Measurements from ENCODE around the gene APBA1. TPM values are rescaled to one million over a fixed set of nuclear protein-coding genes. Genes with fewer than 3 reads are reported as not detected.

APBA1 gene
- total RNA-seq, 1 experiment from 2014 or later, result 1.8 TPM

DNA sequence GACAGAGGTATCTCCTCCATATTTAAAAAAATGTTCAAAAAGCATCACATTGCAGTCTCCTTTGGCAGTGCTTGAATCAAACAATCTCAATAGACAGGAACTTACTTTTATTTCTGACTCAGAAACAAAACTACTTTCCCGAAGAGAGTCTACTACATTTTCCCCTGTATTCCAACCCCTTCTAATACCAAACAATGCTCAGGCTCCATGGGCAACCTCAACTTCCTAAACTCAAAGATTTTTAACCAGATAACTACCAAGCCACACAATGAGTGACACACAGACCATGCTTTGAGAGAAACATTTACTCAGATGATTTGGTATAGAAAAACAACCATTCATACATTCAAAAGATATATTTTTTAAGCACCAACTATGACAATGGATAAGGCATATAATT, 70.5 kb downstream of the APBA1 start:
- Histone ChIP-seq H3K9me3 (ENCODE audit: control insufficient read depth, low read depth, low read length) (no peaks in the 10 kb centered on the region), H2BK20ac (ENCODE audit: low read depth, low read length, poor library complexity, severe bottlenecking) (no peak overlapping the region), H3K56ac (ENCODE audit: insufficient read length, low read depth, low read length) (no peak overlapping the region), H4K91ac (ENCODE audit: insufficient read length, low read depth, low read length) (no peak overlapping the region), H2AFZ (ENCODE audit: low read length) (no peak overlapping the region), H3K4me2 (ENCODE audit: insufficient read depth, insufficient read length, low read length) (no peak overlapping the region), H4K5ac (ENCODE audit: insufficient read length, low read depth, low read length) (no peak overlapping the region), H3K4me1 (ENCODE audit: insufficient read depth, low read length) (no peaks in the 10 kb centered on the region), H2AK5ac (ENCODE audit: insufficient read length, low read length) (no peak overlapping the region), H3K18ac (ENCODE audit: insufficient read length, low read depth, low read length) (no peak overlapping the region), H3K27me3 (ENCODE audit: insufficient read depth, low read length) (no peaks in the 10 kb centered on the region), H3K23me2 (ENCODE audit: insufficient read length, low read depth, low read length, poor library complexity, severe bottlenecking) (no peaks in the 10 kb centered on the region), H4K20me1 (ENCODE audit: control insufficient read depth, insufficient read depth, insufficient read length) (no peaks in the 10 kb centered on the region), H3K27ac (ENCODE audit: insufficient read length, low read depth, low read length) (no peak overlapping the region), H2BK12ac (ENCODE audit: insufficient read length, low read depth, low read length) (no peak overlapping the region), H3T11ph (ENCODE audit: low read length) (no peak overlapping the region), H3K9ac (ENCODE audit: extremely low read depth, insufficient read length, low read length) (no peak overlapping the region), H2BK15ac (ENCODE audit: low read depth, low read length) (no peak overlapping the region), H2BK120ac (ENCODE audit: low read depth, low read length, poor library complexity, severe bottlenecking) (no peak overlapping the region), H2BK5ac (ENCODE audit: insufficient read length, low read length) (no peak overlapping the region), H4K8ac (replicated peaks; ENCODE audit: insufficient read length, low read depth, low read length) (no peak overlapping the region), H3K14ac (ENCODE audit: insufficient read depth, low read length) (no peak overlapping the region), H3K23ac (ENCODE audit: insufficient read length, low read depth, low read length) (no peak overlapping the region), H3K79me2 (ENCODE audit: insufficient read depth, low read length) (no peaks in the 10 kb centered on the region), H3K4ac (ENCODE audit: low read depth, low read length) (no peak overlapping the region), H3K79me1 (ENCODE audit: insufficient read depth, low read depth, low read length, poor library complexity, severe bottlenecking) (no peaks in the 10 kb centered on the region)
- no peak for DNase-seq
- H3K36me3 Mint-ChIP-seq (ENCODE audit: insufficient read depth in 1 of 3, low read depth in 3 of 3), result no peaks in the 10 kb centered on the region
- H3K27ac Mint-ChIP-seq, result no peak overlapping the region
- TF ChIP-seq, protein P1, sequence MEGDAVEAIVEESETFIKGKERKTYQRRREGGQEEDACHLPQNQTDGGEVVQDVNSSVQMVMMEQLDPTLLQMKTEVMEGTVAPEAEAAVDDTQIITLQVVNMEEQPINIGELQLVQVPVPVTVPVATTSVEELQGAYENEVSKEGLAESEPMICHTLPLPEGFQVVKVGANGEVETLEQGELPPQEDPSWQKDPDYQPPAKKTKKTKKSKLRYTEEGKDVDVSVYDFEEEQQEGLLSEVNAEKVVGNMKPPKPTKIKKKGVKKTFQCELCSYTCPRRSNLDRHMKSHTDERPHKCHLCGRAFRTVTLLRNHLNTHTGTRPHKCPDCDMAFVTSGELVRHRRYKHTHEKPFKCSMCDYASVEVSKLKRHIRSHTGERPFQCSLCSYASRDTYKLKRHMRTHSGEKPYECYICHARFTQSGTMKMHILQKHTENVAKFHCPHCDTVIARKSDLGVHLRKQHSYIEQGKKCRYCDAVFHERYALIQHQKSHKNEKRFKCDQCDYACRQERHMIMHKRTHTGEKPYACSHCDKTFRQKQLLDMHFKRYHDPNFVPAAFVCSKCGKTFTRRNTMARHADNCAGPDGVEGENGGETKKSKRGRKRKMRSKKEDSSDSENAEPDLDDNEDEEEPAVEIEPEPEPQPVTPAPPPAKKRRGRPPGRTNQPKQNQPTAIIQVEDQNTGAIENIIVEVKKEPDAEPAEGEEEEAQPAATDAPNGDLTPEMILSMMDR (conservative IDR thresholded peaks at IDR 0.05), result no peak
- WGBS (ENCODE audit: extremely low coverage, insufficient read length, low lambda C conversion rate), result no CpG with 5 or more reads among the region's 1 CpG
- no peaks in the 10 kb centered on the region for H3K4me1 Mint-ChIP-seq
- no peaks in the 10 kb centered on the region for H3K9me3 Mint-ChIP-seq
- H3K27me3 Mint-ChIP-seq (ENCODE audit: low read depth), result no peaks in the 10 kb centered on the region
- no peak overlapping the region for H3K4me3 Mint-ChIP-seq

Data from H9 (cell line).